PC-3 (cell line): ENCODE results near the gene KIF5A. TPM values are rescaled to one million over a fixed set of nuclear protein-coding genes. Genes with fewer than 3 reads are reported as not detected.
A peak's percentile ranks its signal among the peaks of the same experiment; 100 is the strongest.

Experiments
- ATAC-seq: fragments of 200-7000 bp; cut with Tn5 transposase; 2 replicates; pipeline ENCODE4 v1.9.1; 2020; ENCODE audit warnings: mild to moderate bottlenecking, moderate library complexity
- BruUV-seq: library from RNA; stranded (reverse); fragments of 400-500 nt; replicated peaks from 2 replicates; lab custom pipeline; 2021; lab: Mats Ljungman, UMichigan
- CTCF ChIA-PET: fragments of 300-600 bp; sonication (Branson Sonifier 250); formaldehyde crosslinking; loops from one replicate; lab custom pipeline; 2022; ENCODE audit warnings: antibody characterized with exemption; lab: Charles Lee
- POLR2A ChIA-PET: fragments of 300-600 bp; sonication (Branson Sonifier 250); formaldehyde crosslinking; loops from one replicate; lab custom pipeline; 2022; ENCODE audit warnings: antibody characterized with exemption; ENCODE audit not compliant: unreplicated experiment; lab: Charles Lee
- DNase-seq: peaks from one replicate; pipeline ENCODE4 v3.0.0-alpha.2; 2015
- H2AFZ ChIP-seq: fragments of 300-600 bp; sonication (generic); 2 replicates; pipeline ENCODE4 v1.6.0; 2016; ENCODE audit warnings: antibody characterized with exemption, low read length
- H3F3A ChIP-seq: fragments of 300-600 bp; sonication (generic); one replicate; pipeline ENCODE4 v1.6.0; 2017; ENCODE audit warnings: antibody characterized with exemption, low read length, control low read depth, mild to moderate bottlenecking; ENCODE audit not compliant: unreplicated experiment
- H3K27ac ChIP-seq: fragments of 300-600 bp; sonication (generic); 2 replicates; pipeline ENCODE4 v1.5.1; 2016; ENCODE audit warnings: mild to moderate bottlenecking, low read length
- H3K27me3 ChIP-seq: fragments of 300-600 bp; sonication (generic); 2 replicates; pipeline ENCODE4 v1.6.1; 2016; ENCODE audit warnings: low read length, mixed read lengths
- H3K36me3 ChIP-seq: fragments of 300-600 bp; sonication (generic); 2 replicates; pipeline ENCODE4 v1.6.1; 2016; ENCODE audit warnings: low read depth, mixed run types, low read length, mixed read lengths
- H3K4me1 ChIP-seq: fragments of 300-600 bp; sonication (generic); 2 replicates; pipeline ENCODE4 v1.5.1; 2016; ENCODE audit warnings: low read length; ENCODE audit not compliant: insufficient read depth
- H3K4me2 ChIP-seq: fragments of 300-600 bp; sonication (generic); 2 replicates; pipeline ENCODE4 v1.6.0; 2016; ENCODE audit warnings: low read length
- H3K4me3 ChIP-seq: fragments of 300-600 bp; sonication (generic); 2 replicates; pipeline ENCODE4 v1.5.1; 2016; ENCODE audit warnings: mild to moderate bottlenecking, low read length, mixed read lengths
- H3K79me2 ChIP-seq: fragments of 300-600 bp; sonication (generic); 2 replicates; pipeline ENCODE4 v1.6.1; 2017; ENCODE audit warnings: low read length, mixed read lengths
- H3K9ac ChIP-seq: fragments of 300-600 bp; sonication (generic); 2 replicates; pipeline ENCODE4 v1.6.0; 2016; ENCODE audit warnings: mild to moderate bottlenecking, low read length
- H3K9me2 ChIP-seq: fragments of 300-600 bp; sonication (generic); replicated peaks from 2 replicates; pipeline ENCODE4 v1.6.1; 2016; ENCODE audit warnings: mixed run types, low read length, mixed read lengths
- H3K9me3 ChIP-seq: fragments of 300-600 bp; sonication (generic); 2 replicates; pipeline ENCODE4 v1.6.1; 2016; ENCODE audit warnings: low read length, mixed read lengths
- H4K20me1 ChIP-seq: fragments of 300-600 bp; sonication (generic); 2 replicates; pipeline ENCODE4 v1.6.1; 2016; ENCODE audit warnings: low read length, mixed read lengths
- EZH2 ChIP-seq: fragments of 300-600 bp; sonication (generic); IDR thresholded peaks from one replicate; pipeline ENCODE4 v1.6.1; 2017; ENCODE audit warnings: antibody characterized with exemption, mild to moderate bottlenecking, low read length; ENCODE audit not compliant: unreplicated experiment
- EZH2phosphoT487 ChIP-seq: fragments of 300-600 bp; sonication (generic); IDR thresholded peaks from 2 replicates; pipeline ENCODE4 v1.6.1; 2018; ENCODE audit warnings: mild to moderate bottlenecking, antibody characterized with exemption, low read length, borderline replicate concordance
- intact Hi-C: fragments of 100-400 bp; cut with micrococcal nuclease; formaldehyde crosslinking; loops from 2 replicates; pipeline ENCODE4 v1.9.0; 2023
- total RNA-seq: library from RNA; depleted of rRNA; stranded (reverse); fragments of >200 nt; gene quantifications from 2 replicates; pipeline ENCODE4 v1.2.3, GENCODE V29; 2014
- TF ChIP-seq, protein P1 (sequence below): fragments of 300-600 bp; sonication (generic); conservative IDR thresholded peaks from 2 replicates; pipeline ENCODE4 v1.5.1; 2017; ENCODE audit warnings: antibody characterized with exemption, low read depth, mild to moderate bottlenecking, low read length

Gene KIF5A
- total RNA-seq, 1 experiment from 2014 or later = not detected

GRCh38 chr12:57520053-57520818 is 29.6 kb upstream of the KIF5A start, which contains the start of gene DDIT3:
Gene DDIT3, minus strand, starts transcription at chr12:57520514. Its CDS starts 3,108 bp downstream, at chr12:57517406.
- peak within 1 kb of the TSS; percentile 74 for H2AFZ ChIP-seq

GRCh38 chr12:57521525-57522010 is 28.3 kb upstream of the KIF5A start:
- H3K27me3 ChIP-seq = no peaks in the 10 kb centered on the region
- H3K4me3 ChIP-seq = peak overlapping the region; percentile 65
- no TSS peak for BruUV-seq
- intact Hi-C loops = no loop called here
- TF ChIP-seq, protein P1, sequence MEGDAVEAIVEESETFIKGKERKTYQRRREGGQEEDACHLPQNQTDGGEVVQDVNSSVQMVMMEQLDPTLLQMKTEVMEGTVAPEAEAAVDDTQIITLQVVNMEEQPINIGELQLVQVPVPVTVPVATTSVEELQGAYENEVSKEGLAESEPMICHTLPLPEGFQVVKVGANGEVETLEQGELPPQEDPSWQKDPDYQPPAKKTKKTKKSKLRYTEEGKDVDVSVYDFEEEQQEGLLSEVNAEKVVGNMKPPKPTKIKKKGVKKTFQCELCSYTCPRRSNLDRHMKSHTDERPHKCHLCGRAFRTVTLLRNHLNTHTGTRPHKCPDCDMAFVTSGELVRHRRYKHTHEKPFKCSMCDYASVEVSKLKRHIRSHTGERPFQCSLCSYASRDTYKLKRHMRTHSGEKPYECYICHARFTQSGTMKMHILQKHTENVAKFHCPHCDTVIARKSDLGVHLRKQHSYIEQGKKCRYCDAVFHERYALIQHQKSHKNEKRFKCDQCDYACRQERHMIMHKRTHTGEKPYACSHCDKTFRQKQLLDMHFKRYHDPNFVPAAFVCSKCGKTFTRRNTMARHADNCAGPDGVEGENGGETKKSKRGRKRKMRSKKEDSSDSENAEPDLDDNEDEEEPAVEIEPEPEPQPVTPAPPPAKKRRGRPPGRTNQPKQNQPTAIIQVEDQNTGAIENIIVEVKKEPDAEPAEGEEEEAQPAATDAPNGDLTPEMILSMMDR = no peak
- TF ChIP-seq EZH2phosphoT487 (no peak), EZH2 (no peak)
- H3K36me3 ChIP-seq = peaks cover 22% of the 10 kb centered on the region; the same call in 1 of the 2 replicates
- ATAC-seq (no peak), DNase-seq (no peak)
- H3K79me2 ChIP-seq = peaks cover 60% of the 10 kb centered on the region
- H3K27ac ChIP-seq = peak overlapping the region; percentile 77
- POLR2A ChIA-PET = no interaction called here
- peaks cover 47% of the 10 kb centered on the region for H3K4me1 ChIP-seq
- H3K4me2 ChIP-seq = peak overlapping the region; percentile 86
- H4K20me1 ChIP-seq = peaks cover 28% of the 10 kb centered on the region
- peak overlapping the region; percentile 80 for H2AFZ ChIP-seq
- H3K9ac ChIP-seq = peak overlapping the region; percentile 75
- H3K9me2 ChIP-seq = no peaks in the 10 kb centered on the region
- H3K9me3 ChIP-seq = no peaks in the 10 kb centered on the region
- CTCF ChIA-PET = no interaction called here
- H3F3A ChIP-seq = no peaks in the 10 kb centered on the region

More at GRCh38 chr12:57520053-57520818, 29.6 kb upstream of the KIF5A start, which contains the start of gene DDIT3:
- BruUV-seq = TSS peak; percentile 59
- TF ChIP-seq EZH2phosphoT487 = no peak
- peak within 1 kb of the TSS; percentile 82 for H3K27ac ChIP-seq
- peak; percentile 98 for DNase-seq
- H3K9ac ChIP-seq = peak within 1 kb of the TSS; percentile 94
- H3K9me3 ChIP-seq = no peaks in the 10 kb centered on the region
- no peaks in the 10 kb centered on the region for H3F3A ChIP-seq
- H3K4me1 ChIP-seq = peaks cover 47% of the 10 kb centered on the region
- ChIA-PET POLR2A (no interaction called here), CTCF (no interaction called here)
- H3K27me3 ChIP-seq = no peaks in the 10 kb centered on the region
- H3K4me3 ChIP-seq = peak within 1 kb of the TSS; percentile 96
- H3K9me2 ChIP-seq = no peaks in the 10 kb centered on the region
- intact Hi-C loops = no loop called here
- peaks cover 28% of the 10 kb centered on the region for H4K20me1 ChIP-seq
- peak; percentile 59 for ATAC-seq
- peaks cover 58% of the 10 kb centered on the region for H3K79me2 ChIP-seq
- peak within 1 kb of the TSS; percentile 98 for H3K4me2 ChIP-seq
- H3K36me3 ChIP-seq = peaks cover 33% of the 10 kb centered on the region

- Histone ChIP-seq H3F3A (no peaks in the 10 kb centered on the region), H3K9me3 (no peaks in the 10 kb centered on the region), H3K9me2 (no peaks in the 10 kb centered on the region), H3K4me1 (peaks cover 42% of the 10 kb centered on the region), H2AFZ (peak within 1 kb of the TSS; percentile 80), H3K27me3 (no peaks in the 10 kb centered on the region), H3K27ac (peak within 1 kb of the TSS; percentile 77), H3K36me3 (peaks cover 22% of the 10 kb centered on the region), H4K20me1 (peaks cover 23% of the 10 kb centered on the region), H3K9ac (peak within 1 kb of the TSS; percentile 75), H3K79me2 (peaks cover 55% of the 10 kb centered on the region), H3K4me2 (peak within 1 kb of the TSS; percentile 87), H3K4me3 (peak within 1 kb of the TSS; percentile 71)
- DNase-seq (peak; percentile 84), ATAC-seq (peak; percentile 41)
- TF ChIP-seq, protein P1 = no peak
- TF ChIP-seq EZH2 (no peak), EZH2phosphoT487 (no peak)
- POLR2A ChIA-PET = no interaction called here
- intact Hi-C loops = no loop called here
- CTCF ChIA-PET = no interaction called here
- BruUV-seq = no TSS peak
Observed at GRCh38 chr12:57522011-57522886, 27.6 kb upstream of the KIF5A start, which contains the start of gene MBD6. Gene MBD6, plus strand, starts transcription at chr12:57522824. Its CDS starts 1,480 bp downstream, at chr12:57524304.
